ENCODE measurements around the gene KRTAP1-1. TPM values are rescaled to one million over a fixed set of nuclear protein-coding genes. Genes with fewer than 3 reads are reported as not detected.
"Not testable (repeated sequence)": the region's sequence is repeated elsewhere in the genome, so short reads cannot be mapped to it uniquely, and the experiment has no call there.

KRTAP1-1 gene
- polyA plus RNA-seq, 1 donor = not detected

GRCh38 chr17:41054556-41054955, 13.3 kb upstream of the KRTAP1-1 start:
- peaks cover 11% of the 10 kb centered on the region for H3K27me3 ChIP-seq (ENCODE audit: control insufficient read depth, insufficient read depth, low read length)
- H3K4me1 ChIP-seq (ENCODE audit: control insufficient read depth, insufficient read depth, low read length); H3K4me3 ChIP-seq (ENCODE audit: low read length); H3K27ac ChIP-seq (ENCODE audit: low read length); H3K36me3 ChIP-seq (ENCODE audit: control insufficient read depth, insufficient read depth, low read length); DNase-seq; H3K9me3 ChIP-seq (ENCODE audit: control insufficient read depth, low read depth, low read length): not testable (repeated sequence)
- no CpG with 5 or more reads among the region's 9 CpGs for WGBS (ENCODE audit: insufficient coverage, low lambda C conversion rate)

- DNase-seq = no peak
- Histone ChIP-seq H3K27ac (ENCODE audit: low read length) (no peak overlapping the region), H3K9me3 (ENCODE audit: control insufficient read depth, low read depth, low read length) (no peaks in the 10 kb centered on the region), H3K27me3 (ENCODE audit: control insufficient read depth, insufficient read depth, low read length) (peaks cover 7% of the 10 kb centered on the region), H3K4me1 (ENCODE audit: control insufficient read depth, insufficient read depth, low read length) (no peaks in the 10 kb centered on the region), H3K4me3 (ENCODE audit: low read length) (no peak overlapping the region), H3K36me3 (ENCODE audit: control insufficient read depth, insufficient read depth, low read length) (no peaks in the 10 kb centered on the region)
- no CpG with 5 or more reads among the region's 4 CpGs for WGBS (ENCODE audit: insufficient coverage, low lambda C conversion rate)
These were observed 12.8 kb upstream of the KRTAP1-1 start for GRCh38 chr17:41054025-41054424.

- Histone ChIP-seq H3K9me3 (ENCODE audit: control insufficient read depth, low read depth, low read length) (no peaks in the 10 kb centered on the region), H3K4me3 (ENCODE audit: low read length) (no peak overlapping the region), H3K27me3 (ENCODE audit: control insufficient read depth, insufficient read depth, low read length) (peaks cover 14% of the 10 kb centered on the region), H3K36me3 (ENCODE audit: control insufficient read depth, insufficient read depth, low read length) (no peaks in the 10 kb centered on the region), H3K4me1 (ENCODE audit: control insufficient read depth, insufficient read depth, low read length) (no peaks in the 10 kb centered on the region), H3K27ac (ENCODE audit: low read length) (no peak overlapping the region)
- DNase-seq = no peak
These were observed 11.3 kb upstream of the KRTAP1-1 start for GRCh38 chr17:41052566-41052965.

- Histone ChIP-seq H3K4me3 (ENCODE audit: low read length) (no peak overlapping the region), H3K27ac (ENCODE audit: low read length) (no peak overlapping the region), H3K36me3 (ENCODE audit: control insufficient read depth, insufficient read depth, low read length) (no peaks in the 10 kb centered on the region), H3K9me3 (ENCODE audit: control insufficient read depth, low read depth, low read length) (no peaks in the 10 kb centered on the region), H3K4me1 (ENCODE audit: control insufficient read depth, insufficient read depth, low read length) (no peaks in the 10 kb centered on the region), H3K27me3 (ENCODE audit: control insufficient read depth, insufficient read depth, low read length) (peaks cover 23% of the 10 kb centered on the region)
- no peak for DNase-seq
- WGBS (ENCODE audit: insufficient coverage, low lambda C conversion rate) = no CpG with 5 or more reads among the region's 2 CpGs
These were observed 7.9 kb upstream of the KRTAP1-1 start for GRCh38 chr17:41049110-41049509.

GRCh38 chr17:41048441-41048840, 7.2 kb upstream of the KRTAP1-1 start:
- Histone ChIP-seq H3K9me3 (ENCODE audit: control insufficient read depth, low read depth, low read length) (no peaks in the 10 kb centered on the region), H3K36me3 (ENCODE audit: control insufficient read depth, insufficient read depth, low read length) (no peaks in the 10 kb centered on the region), H3K27me3 (ENCODE audit: control insufficient read depth, insufficient read depth, low read length) (peaks cover 20% of the 10 kb centered on the region), H3K4me3 (ENCODE audit: low read length) (no peak overlapping the region), H3K27ac (ENCODE audit: low read length) (no peak overlapping the region), H3K4me1 (ENCODE audit: control insufficient read depth, insufficient read depth, low read length) (no peaks in the 10 kb centered on the region)
- WGBS (ENCODE audit: insufficient coverage, low lambda C conversion rate) = 52% methylated on average over 2 of the region's 7 CpGs
- DNase-seq = no peak

- not testable (repeated sequence) for DNase-seq; H3K27ac ChIP-seq (ENCODE audit: low read length); H3K4me1 ChIP-seq (ENCODE audit: control insufficient read depth, insufficient read depth, low read length); H3K36me3 ChIP-seq (ENCODE audit: control insufficient read depth, insufficient read depth, low read length); H3K4me3 ChIP-seq (ENCODE audit: low read length); H3K9me3 ChIP-seq (ENCODE audit: control insufficient read depth, low read depth, low read length)
- WGBS (ENCODE audit: insufficient coverage, low lambda C conversion rate) = no CpG with 5 or more reads among the region's 33 CpGs
- peaks cover 20% of the 10 kb centered on the region for H3K27me3 ChIP-seq (ENCODE audit: control insufficient read depth, insufficient read depth, low read length)
These were observed 5.7 kb upstream of the KRTAP1-1 start, which contains the start of gene KRTAP2-1 for GRCh38 chr17:41046735-41047465. TSS of gene KRTAP2-1 (minus strand) at chr17:41047316. CDS start at chr17:41047267, 49 bp downstream.

GRCh38 chr17:41042953-41043352, 1.7 kb upstream of the KRTAP1-1 start:
- Histone ChIP-seq H3K36me3 (ENCODE audit: control insufficient read depth, insufficient read depth, low read length) (no peaks in the 10 kb centered on the region), H3K9me3 (ENCODE audit: control insufficient read depth, low read depth, low read length) (no peaks in the 10 kb centered on the region), H3K27me3 (ENCODE audit: control insufficient read depth, insufficient read depth, low read length) (peaks cover 16% of the 10 kb centered on the region), H3K27ac (ENCODE audit: low read length) (no peak overlapping the region), H3K4me3 (ENCODE audit: low read length) (no peak overlapping the region), H3K4me1 (ENCODE audit: control insufficient read depth, insufficient read depth, low read length) (no peaks in the 10 kb centered on the region)
- DNase-seq = no peak
- 100% methylated on average over 1 of the region's 1 CpG for WGBS (ENCODE audit: insufficient coverage, low lambda C conversion rate)

GRCh38 chr17:41037853-41038350, 3.3 kb downstream of the KRTAP1-1 start:
- WGBS (ENCODE audit: insufficient coverage, low lambda C conversion rate) = no CpG with 5 or more reads among the region's 2 CpGs
- H3K27ac ChIP-seq (ENCODE audit: low read length) = no peak overlapping the region
- no peak for DNase-seq
- no peaks in the 10 kb centered on the region for H3K36me3 ChIP-seq (ENCODE audit: control insufficient read depth, insufficient read depth, low read length)
- H3K4me3 ChIP-seq (ENCODE audit: low read length) = no peak overlapping the region
- peaks cover 3% of the 10 kb centered on the region for H3K27me3 ChIP-seq (ENCODE audit: control insufficient read depth, insufficient read depth, low read length)
- no peaks in the 10 kb centered on the region for H3K4me1 ChIP-seq (ENCODE audit: control insufficient read depth, insufficient read depth, low read length)
- H3K9me3 ChIP-seq (ENCODE audit: control insufficient read depth, low read depth, low read length) = no peaks in the 10 kb centered on the region

- DNase-seq; H3K27ac ChIP-seq (ENCODE audit: low read length); H3K4me3 ChIP-seq (ENCODE audit: low read length); H3K4me1 ChIP-seq (ENCODE audit: control insufficient read depth, insufficient read depth, low read length); H3K9me3 ChIP-seq (ENCODE audit: control insufficient read depth, low read depth, low read length); H3K27me3 ChIP-seq (ENCODE audit: control insufficient read depth, insufficient read depth, low read length); H3K36me3 ChIP-seq (ENCODE audit: control insufficient read depth, insufficient read depth, low read length): not testable (repeated sequence)
- no CpG with 5 or more reads among the region's 10 CpGs for WGBS (ENCODE audit: insufficient coverage, low lambda C conversion rate)
These were observed 6.8 kb downstream of the KRTAP1-1 start, which contains the start of gene KRTAP1-3 for GRCh38 chr17:41034346-41034935. TSS of gene KRTAP1-3 (minus strand) at chr17:41034874. CDS start at chr17:41034821, 53 bp downstream.

- Histone ChIP-seq H3K4me3 (ENCODE audit: low read length) (no peak within 1 kb of the TSS), H3K36me3 (ENCODE audit: control insufficient read depth, insufficient read depth, low read length) (no peaks in the 10 kb centered on the region), H3K9me3 (ENCODE audit: control insufficient read depth, low read depth, low read length) (no peaks in the 10 kb centered on the region), H3K27ac (ENCODE audit: low read length) (no peak within 1 kb of the TSS), H3K4me1 (ENCODE audit: control insufficient read depth, insufficient read depth, low read length) (no peaks in the 10 kb centered on the region), H3K27me3 (ENCODE audit: control insufficient read depth, insufficient read depth, low read length) (no peaks in the 10 kb centered on the region)
- no peak for DNase-seq
- WGBS (ENCODE audit: insufficient coverage, low lambda C conversion rate) = no CpG with 5 or more reads among the region's 12 CpGs
These were observed 11.5 kb downstream of the KRTAP1-1 start, which contains the start of gene KRTAP1-4 for GRCh38 chr17:41029633-41030245. TSS of gene KRTAP1-4 (minus strand) at chr17:41030195. CDS start at chr17:41030078, 117 bp downstream.
